Common myeloid progenitor, CD34-positive (primary cell): ENCODE data around the gene OR10D3.

ENCODE experiments used
- CTCF ChIA-PET: fragments of 350-600 bp; sonication (Branson Sonifier 250); formaldehyde crosslinking; loops from one replicate; lab custom pipeline; 2021; ENCODE audit warnings: antibody characterized with exemption; lab: Charles Lee
- POLR2A ChIA-PET: fragments of 350-600 bp; sonication (Branson Sonifier 250); formaldehyde crosslinking; loops from one replicate; lab custom pipeline; 2021; ENCODE audit warnings: antibody characterized with exemption; lab: Charles Lee
- DNase-seq, 3 donors: peaks; one replicate each; pipeline versions ENCODE4 v3.0.0 to v3.0.0-alpha.2; 2013
- H3K27ac ChIP-seq, 2 experiments: 1 replicate in 1 of 2; 2 replicates in 1 of 2; pipeline ENCODE4 v1.7.0; 2013; ENCODE audit warnings: inconsistent platforms in 2 of 2, low read length in 2 of 2, mild to moderate bottlenecking in 2 of 2, low read depth in 1 of 2, moderate library complexity in 1 of 2; ENCODE audit not compliant: severe bottlenecking in 2 of 2, insufficient read depth in 1 of 2, poor library complexity in 1 of 2
- H3K27me3 ChIP-seq, 5 experiments: replicated peaks in 2 of 5; 1 replicate in 3 of 5; 2 replicates in 2 of 5; pipeline versions ENCODE4 v1.6.1 to v1.7.0; 2013; ENCODE audit warnings: low read length in 4 of 5, mild to moderate bottlenecking in 2 of 5, moderate library complexity in 2 of 5, inconsistent platforms in 1 of 5; ENCODE audit not compliant: insufficient read depth in 5 of 5, control insufficient read depth in 4 of 5
- H3K36me3 ChIP-seq, 4 experiments: 1 replicate in 2 of 4; 2 replicates in 2 of 4; pipeline versions ENCODE4 v1.6.1 to v1.7.0; 2013; ENCODE audit warnings: low read length in 3 of 4, control low read depth in 1 of 4, mild to moderate bottlenecking in 1 of 4; ENCODE audit not compliant: control insufficient read depth in 4 of 4, insufficient read depth in 4 of 4
- H3K4me1 ChIP-seq, 4 experiments: 1 replicate in 3 of 4; 2 replicates in 1 of 4; pipeline versions ENCODE4 v1.6.1 to v1.7.1; 2013; ENCODE audit warnings: low read length in 3 of 4, mild to moderate bottlenecking in 3 of 4, control low read depth in 1 of 4, inconsistent platforms in 1 of 4, moderate library complexity in 1 of 4; ENCODE audit not compliant: control insufficient read depth in 4 of 4, insufficient read depth in 4 of 4; ENCODE audit errors: control extremely low read depth in 1 of 4
- H3K4me3 ChIP-seq, 7 experiments: 1 replicate in 4 of 7; 2 replicates in 3 of 7; pipeline versions ENCODE4 v1.5.1 to v1.7.0; 2013; ENCODE audit warnings: mild to moderate bottlenecking in 7 of 7, low read length in 6 of 7, moderate library complexity in 6 of 7, inconsistent platforms in 2 of 7, low read depth in 2 of 7, control low read depth in 1 of 7; ENCODE audit not compliant: insufficient read depth in 4 of 7, control insufficient read depth in 1 of 7; ENCODE audit errors: extremely low read depth in 1 of 7
- H3K9me3 ChIP-seq, 5 experiments: 1 replicate in 4 of 5; 2 replicates in 1 of 5; pipeline versions ENCODE4 v1.6.1 to v1.7.1; 2013; ENCODE audit warnings: low read length in 4 of 5, mild to moderate bottlenecking in 2 of 5, inconsistent platforms in 1 of 5, low read depth in 1 of 5, moderate library complexity in 1 of 5; ENCODE audit not compliant: control insufficient read depth in 4 of 5, insufficient read depth in 2 of 5; ENCODE audit errors: control extremely low read depth in 1 of 5
- WGBS: methylation state at CpG from one replicate; pipeline ENCODE4 v1.1.5; 2013; ENCODE audit not compliant: insufficient coverage; 5-methylcytosine and 5-hydroxymethylcytosine counted together

Gene OR10D3

GRCh38 chr11:124174001-124174583, 9.1 kb upstream of the OR10D3 start:
- ChIA-PET POLR2A (no interaction called here), CTCF (interaction anchor here (0.8 to 1.3 kb wide), 3 partner anchors 20 to 102 kb away, joined by 3 to 4 read pairs (median 3); no protein-coding TSS in a partner anchor)
- Histone ChIP-seq H3K36me3 (no peaks in the 10 kb centered on the region), H3K4me3 (no peak overlapping the region), H3K27ac (no peak overlapping the region), H3K27me3 (no peaks in the 10 kb centered on the region), H3K9me3 (no peaks in the 10 kb centered on the region), H3K4me1 (peaks cover 0 to 3% (median 2%) of the 10 kb centered on the region in 4 experiments)
- no CpG with 5 or more reads among the region's 4 CpGs for WGBS
- DNase-seq = peak; percentile 47 to 79 (median 79)

- Histone ChIP-seq H3K4me1 (peaks cover 0 to 5% (median 2%) of the 10 kb centered on the region in 4 experiments), H3K36me3 (no peaks in the 10 kb centered on the region), H3K4me3 (no peak overlapping the region), H3K9me3 (peaks cover 0 to 3% (median 0%) of the 10 kb centered on the region in 5 experiments), H3K27me3 (no peaks in the 10 kb centered on the region), H3K27ac (no peak overlapping the region)
- WGBS = no CpG with 5 or more reads among the region's 5 CpGs
- CTCF ChIA-PET = interaction anchor here (0.9 kb wide), 1 partner anchor 11 kb away, joined by 3 read pairs; no protein-coding TSS in a partner anchor
- DNase-seq = peak in 2 of 3 donors; percentile 53 to 54
- POLR2A ChIA-PET = no interaction called here
These were observed 6.0 kb upstream of the OR10D3 start for GRCh38 chr11:124176925-124177715.

GRCh38 chr11:124179310-124179709, 3.8 kb upstream of the OR10D3 start:
- POLR2A ChIA-PET = no interaction called here
- CTCF ChIA-PET = no interaction called here
- no CpG with 5 or more reads among the region's 1 CpG for WGBS
- H3K27me3 ChIP-seq = no peaks in the 10 kb centered on the region
- H3K36me3 ChIP-seq = no peaks in the 10 kb centered on the region
- no peak overlapping the region for H3K4me3 ChIP-seq
- no peak for DNase-seq
- no peak overlapping the region for H3K27ac ChIP-seq
- peaks cover 0 to 2% (median 0%) of the 10 kb centered on the region in 4 experiments for H3K4me1 ChIP-seq
- peaks cover 0 to 3% (median 0%) of the 10 kb centered on the region in 5 experiments for H3K9me3 ChIP-seq

GRCh38 chr11:124190298-124191139, 7.4 kb downstream of the OR10D3 start:
- DNase-seq = peak in 2 of 3 donors; percentile 36 to 62
- no peaks in the 10 kb centered on the region for H3K27me3 ChIP-seq
- CTCF ChIA-PET = interaction anchor here (0.9 kb wide), 1 partner anchor 119 kb away, joined by 3 read pairs; no protein-coding TSS in a partner anchor
- no peaks in the 10 kb centered on the region for H3K9me3 ChIP-seq
- H3K4me3 ChIP-seq = no peak overlapping the region
- no peaks in the 10 kb centered on the region for H3K36me3 ChIP-seq
- 75% methylated on average over 2 of the region's 2 CpGs for WGBS
- H3K27ac ChIP-seq = no peak overlapping the region
- POLR2A ChIA-PET = no interaction called here
- H3K4me1 ChIP-seq = peaks cover 0 to 10% (median 2%) of the 10 kb centered on the region in 4 experiments

GRCh38 chr11:124193221-124194010, 10.3 kb downstream of the OR10D3 start:
- Histone ChIP-seq H3K27me3 (no peaks in the 10 kb centered on the region), H3K9me3 (no peaks in the 10 kb centered on the region), H3K4me3 (no peak overlapping the region), H3K4me1 (peaks cover 0 to 10% (median 2%) of the 10 kb centered on the region in 4 experiments), H3K27ac (no peak overlapping the region), H3K36me3 (no peaks in the 10 kb centered on the region)
- 82% methylated on average over 6 of the region's 6 CpGs for WGBS
- CTCF ChIA-PET = interaction anchor here (0.7 to 2.6 kb wide), 8 partner anchors 8 to 124 kb away, joined by 3 to 24 read pairs (median 4); no protein-coding TSS in a partner anchor
- POLR2A ChIA-PET = no interaction called here
- DNase-seq = peak in 2 of 3 donors; percentile 37 to 56
